ENCODE measurements around the gene CD226. TPM values are rescaled to one million over a fixed set of nuclear protein-coding genes. Genes with fewer than 3 reads are reported as not detected.
"Not testable (repeated sequence)": the region's sequence is repeated elsewhere in the genome, so short reads cannot be mapped to it uniquely, and the experiment has no call there.

Gene CD226
- total RNA-seq, 1 donor from 2014 or later, result 0.62 TPM

GRCh38 chr18:69906765-69907164 is 40.9 kb downstream of the CD226 start:
- H3K4me1 Mint-ChIP-seq (ENCODE audit: low read depth), result no peaks in the 10 kb centered on the region
- peaks cover 3% of the 10 kb centered on the region for H3K9me3 Mint-ChIP-seq (ENCODE audit: low read depth)
- no peak for DNase-seq (ENCODE audit: low spot score)
- TF ChIP-seq CTCF (IDR thresholded peaks at IDR 0.05), result no peak
- no peak overlapping the region for H3K27ac Mint-ChIP-seq (ENCODE audit: unreplicated experiment)
- no peak overlapping the region for H3K4me3 Mint-ChIP-seq (ENCODE audit: unreplicated experiment)
- H3K27me3 Mint-ChIP-seq (ENCODE audit: low read depth), result no peaks in the 10 kb centered on the region
- H3K36me3 Mint-ChIP-seq (ENCODE audit: low read depth), result no peaks in the 10 kb centered on the region

GRCh38 chr18:69900941-69901340 is 46.7 kb downstream of the CD226 start:
- no peak for TF ChIP-seq CTCF (IDR thresholded peaks at IDR 0.05)
- H3K36me3 Mint-ChIP-seq (ENCODE audit: low read depth), result no peaks in the 10 kb centered on the region

GRCh38 chr18:69899154-69899923 is 48.3 kb downstream of the CD226 start:
- not testable (repeated sequence) for H3K4me1 Mint-ChIP-seq (ENCODE audit: low read depth); DNase-seq (ENCODE audit: low spot score); H3K36me3 Mint-ChIP-seq (ENCODE audit: low read depth); H3K27me3 Mint-ChIP-seq (ENCODE audit: low read depth); H3K4me3 Mint-ChIP-seq (ENCODE audit: unreplicated experiment); H3K9me3 Mint-ChIP-seq (ENCODE audit: low read depth); H3K27ac Mint-ChIP-seq (ENCODE audit: unreplicated experiment)

More at GRCh38 chr18:69900941-69901340, 46.7 kb downstream of the CD226 start:
- no peaks in the 10 kb centered on the region for H3K27me3 Mint-ChIP-seq (ENCODE audit: low read depth)
- H3K4me3 Mint-ChIP-seq (ENCODE audit: unreplicated experiment), result no peak overlapping the region
- peaks cover 5% of the 10 kb centered on the region for H3K9me3 Mint-ChIP-seq (ENCODE audit: low read depth)
- H3K27ac Mint-ChIP-seq (ENCODE audit: unreplicated experiment), result no peak overlapping the region
- H3K4me1 Mint-ChIP-seq (ENCODE audit: low read depth), result no peaks in the 10 kb centered on the region
- DNase-seq (ENCODE audit: low spot score), result no peak

GRCh38 chr18:69898241-69898861 is 49.3 kb downstream of the CD226 start:
- H3K4me1 Mint-ChIP-seq (ENCODE audit: low read depth), result no peaks in the 10 kb centered on the region
- no peak for DNase-seq (ENCODE audit: low spot score)
- peaks cover 5% of the 10 kb centered on the region for H3K9me3 Mint-ChIP-seq (ENCODE audit: low read depth)
- H3K27ac Mint-ChIP-seq (ENCODE audit: unreplicated experiment), result no peak overlapping the region
- H3K27me3 Mint-ChIP-seq (ENCODE audit: low read depth), result no peaks in the 10 kb centered on the region
- H3K4me3 Mint-ChIP-seq (ENCODE audit: unreplicated experiment), result no peak overlapping the region
- no peaks in the 10 kb centered on the region for H3K36me3 Mint-ChIP-seq (ENCODE audit: low read depth)
- TF ChIP-seq CTCF (IDR thresholded peaks at IDR 0.05), result no peak

- no peaks in the 10 kb centered on the region for H3K36me3 Mint-ChIP-seq (ENCODE audit: low read depth)
- H3K27ac Mint-ChIP-seq (ENCODE audit: unreplicated experiment), result no peak overlapping the region
- no peak for DNase-seq (ENCODE audit: low spot score)
- no peak for TF ChIP-seq CTCF (IDR thresholded peaks at IDR 0.05)
- no peaks in the 10 kb centered on the region for H3K27me3 Mint-ChIP-seq (ENCODE audit: low read depth)
- H3K9me3 Mint-ChIP-seq (ENCODE audit: low read depth), result peaks cover 5% of the 10 kb centered on the region
- no peak overlapping the region for H3K4me3 Mint-ChIP-seq (ENCODE audit: unreplicated experiment)
- H3K4me1 Mint-ChIP-seq (ENCODE audit: low read depth), result peaks cover 4% of the 10 kb centered on the region
Measured at GRCh38 chr18:69897397-69898108, 50.1 kb downstream of the CD226 start.
